ENCODE data around the gene ZAP70.

DNA sequence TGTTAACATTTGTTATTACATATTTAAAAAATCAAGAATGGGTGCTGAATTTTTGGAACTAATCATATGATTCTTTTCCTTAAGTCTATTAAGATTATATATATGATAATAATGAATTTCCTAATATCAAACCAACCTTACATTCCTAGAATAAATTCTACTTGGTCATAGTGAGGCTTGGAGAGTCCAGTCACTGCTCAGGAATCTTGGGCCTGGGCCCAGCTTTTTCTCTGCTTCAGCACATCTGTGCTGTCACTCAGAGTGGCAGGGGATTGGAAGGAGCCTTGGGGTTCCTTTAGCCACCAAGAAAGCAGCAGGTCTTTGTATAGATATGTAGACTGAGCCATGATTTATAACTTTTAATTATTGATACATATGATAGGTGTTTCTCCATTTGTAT, 19.9 kb upstream of the ZAP70 start:
- TF ChIP-seq, protein P1, sequence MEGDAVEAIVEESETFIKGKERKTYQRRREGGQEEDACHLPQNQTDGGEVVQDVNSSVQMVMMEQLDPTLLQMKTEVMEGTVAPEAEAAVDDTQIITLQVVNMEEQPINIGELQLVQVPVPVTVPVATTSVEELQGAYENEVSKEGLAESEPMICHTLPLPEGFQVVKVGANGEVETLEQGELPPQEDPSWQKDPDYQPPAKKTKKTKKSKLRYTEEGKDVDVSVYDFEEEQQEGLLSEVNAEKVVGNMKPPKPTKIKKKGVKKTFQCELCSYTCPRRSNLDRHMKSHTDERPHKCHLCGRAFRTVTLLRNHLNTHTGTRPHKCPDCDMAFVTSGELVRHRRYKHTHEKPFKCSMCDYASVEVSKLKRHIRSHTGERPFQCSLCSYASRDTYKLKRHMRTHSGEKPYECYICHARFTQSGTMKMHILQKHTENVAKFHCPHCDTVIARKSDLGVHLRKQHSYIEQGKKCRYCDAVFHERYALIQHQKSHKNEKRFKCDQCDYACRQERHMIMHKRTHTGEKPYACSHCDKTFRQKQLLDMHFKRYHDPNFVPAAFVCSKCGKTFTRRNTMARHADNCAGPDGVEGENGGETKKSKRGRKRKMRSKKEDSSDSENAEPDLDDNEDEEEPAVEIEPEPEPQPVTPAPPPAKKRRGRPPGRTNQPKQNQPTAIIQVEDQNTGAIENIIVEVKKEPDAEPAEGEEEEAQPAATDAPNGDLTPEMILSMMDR (conservative IDR thresholded peaks at IDR 0.05; ENCODE audit: low read depth, low read length), result no peak
- no peak for TF ChIP-seq EZH2 (IDR thresholded peaks at IDR 0.05; ENCODE audit: borderline replicate concordance, low read depth, low read length, poor library complexity, severe bottlenecking)

All from A673 (cell line).